Uterus (tissue), 2 donors: ENCODE data around the gene PLPP6.

Experiments used
- POLR2A ChIP-seq, 2 donors: fragments of 450-650 bp; IDR thresholded peaks; one replicate each; pipeline ENCODE4 v1.6.1; 2016; ENCODE audit warnings: antibody characterized with exemption in 2 of 2, mild to moderate bottlenecking in 1 of 2, moderate library complexity in 1 of 2
- TF ChIP-seq, protein P1 (sequence below), 4 experiments: fragments of 200-600 bp in 2 of 4; fragments of 450-650 bp in 2 of 4; sonication (generic) in 2 of 4; IDR thresholded peaks; one replicate each; pipeline ENCODE4 v1.5.1; 2016 to 2019; ENCODE audit warnings: antibody characterized with exemption in 4 of 4, mild to moderate bottlenecking in 2 of 4, moderate library complexity in 1 of 4

DNA sequence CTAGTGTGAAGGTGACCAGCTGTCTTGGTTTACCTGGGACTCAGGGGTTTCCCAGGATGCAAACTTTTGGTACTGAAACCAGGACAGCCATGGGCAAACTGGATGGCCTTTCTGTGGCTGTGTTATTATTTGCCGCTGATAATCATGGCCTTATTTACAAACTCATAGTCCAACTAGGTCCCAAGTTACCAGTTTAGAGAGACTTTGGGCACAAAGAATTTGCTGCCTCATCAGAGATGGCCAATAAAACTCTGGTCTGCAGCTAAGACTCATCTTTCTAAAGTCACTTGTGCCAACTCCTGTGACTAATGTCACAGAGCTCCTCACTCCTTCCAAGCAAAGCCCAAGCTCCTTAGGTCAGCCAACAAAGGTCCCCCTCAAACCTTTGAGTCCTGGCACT, 47.5 kb upstream of the PLPP6 start:
- TF ChIP-seq, protein P1, sequence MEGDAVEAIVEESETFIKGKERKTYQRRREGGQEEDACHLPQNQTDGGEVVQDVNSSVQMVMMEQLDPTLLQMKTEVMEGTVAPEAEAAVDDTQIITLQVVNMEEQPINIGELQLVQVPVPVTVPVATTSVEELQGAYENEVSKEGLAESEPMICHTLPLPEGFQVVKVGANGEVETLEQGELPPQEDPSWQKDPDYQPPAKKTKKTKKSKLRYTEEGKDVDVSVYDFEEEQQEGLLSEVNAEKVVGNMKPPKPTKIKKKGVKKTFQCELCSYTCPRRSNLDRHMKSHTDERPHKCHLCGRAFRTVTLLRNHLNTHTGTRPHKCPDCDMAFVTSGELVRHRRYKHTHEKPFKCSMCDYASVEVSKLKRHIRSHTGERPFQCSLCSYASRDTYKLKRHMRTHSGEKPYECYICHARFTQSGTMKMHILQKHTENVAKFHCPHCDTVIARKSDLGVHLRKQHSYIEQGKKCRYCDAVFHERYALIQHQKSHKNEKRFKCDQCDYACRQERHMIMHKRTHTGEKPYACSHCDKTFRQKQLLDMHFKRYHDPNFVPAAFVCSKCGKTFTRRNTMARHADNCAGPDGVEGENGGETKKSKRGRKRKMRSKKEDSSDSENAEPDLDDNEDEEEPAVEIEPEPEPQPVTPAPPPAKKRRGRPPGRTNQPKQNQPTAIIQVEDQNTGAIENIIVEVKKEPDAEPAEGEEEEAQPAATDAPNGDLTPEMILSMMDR (IDR thresholded peaks at IDR 0.05), result no peak
- TF ChIP-seq POLR2A (IDR thresholded peaks at IDR 0.05), result no peak
